ENCODE data around the gene SEC24D. TPM values are rescaled to one million over a fixed set of nuclear protein-coding genes. Genes with fewer than 3 reads are reported as not detected.

SEC24D gene
- total and polyA plus RNA-seq, 5 donors: 7.3 to 37.1 (median 17.4) TPM

DNA sequence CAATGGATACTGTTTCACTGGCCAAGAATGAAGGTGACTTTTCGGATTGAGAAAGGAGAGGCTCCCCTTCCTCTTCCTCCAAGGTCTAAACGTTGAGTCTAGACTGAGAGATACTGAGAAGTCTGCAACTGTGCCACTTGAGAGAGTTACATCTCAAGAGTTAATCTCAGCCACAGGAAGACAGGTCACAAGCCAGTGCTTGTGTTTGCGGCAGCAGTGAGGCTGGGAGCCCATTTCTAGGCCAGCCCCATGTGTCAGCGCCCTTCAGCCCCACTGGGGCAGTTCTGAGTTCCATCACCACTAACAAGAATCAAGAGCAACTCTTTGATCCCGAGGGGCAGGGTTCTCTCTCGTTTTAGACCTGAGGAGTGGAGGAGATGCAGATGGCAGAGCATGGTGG, 7.3 kb upstream of the SEC24D start:
- intact Hi-C loops (cut with DNase I): no loop called here

GRCh38 chr4:118842055-118842454, 6.1 kb upstream of the SEC24D start:
- Histone ChIP-seq H3K4me3 (ENCODE audit: low read length) (no peak overlapping the region), H3K9me3 (ENCODE audit: control insufficient read depth, low read length) (no peaks in the 10 kb centered on the region), H3K27me3 (ENCODE audit: control insufficient read depth, insufficient read depth) (no peaks in the 10 kb centered on the region), H3K27ac (ENCODE audit: low read length) (no peak overlapping the region), H3K4me1 (ENCODE audit: control insufficient read depth, insufficient read depth, low read length) (no peaks in the 10 kb centered on the region)
- 41% methylated on average over 3 of the region's 3 CpGs for WGBS
- no peak for DNase-seq
- ATAC-seq: no peak
- intact Hi-C loops (cut with DNase I): no loop called here

More for the DNA sequence above, 7.3 kb upstream of the SEC24D start:
- Histone ChIP-seq H3K27me3 (ENCODE audit: control insufficient read depth, insufficient read depth) (no peaks in the 10 kb centered on the region), H3K9me3 (ENCODE audit: control insufficient read depth, low read length) (no peaks in the 10 kb centered on the region), H3K4me3 (ENCODE audit: low read length) (no peak overlapping the region), H3K4me1 (ENCODE audit: control insufficient read depth, insufficient read depth, low read length) (no peaks in the 10 kb centered on the region), H3K27ac (ENCODE audit: low read length) (no peak overlapping the region)
- DNase-seq (no peak), ATAC-seq (no peak)
- WGBS: 63% methylated on average over 6 of the region's 6 CpGs

DNA sequence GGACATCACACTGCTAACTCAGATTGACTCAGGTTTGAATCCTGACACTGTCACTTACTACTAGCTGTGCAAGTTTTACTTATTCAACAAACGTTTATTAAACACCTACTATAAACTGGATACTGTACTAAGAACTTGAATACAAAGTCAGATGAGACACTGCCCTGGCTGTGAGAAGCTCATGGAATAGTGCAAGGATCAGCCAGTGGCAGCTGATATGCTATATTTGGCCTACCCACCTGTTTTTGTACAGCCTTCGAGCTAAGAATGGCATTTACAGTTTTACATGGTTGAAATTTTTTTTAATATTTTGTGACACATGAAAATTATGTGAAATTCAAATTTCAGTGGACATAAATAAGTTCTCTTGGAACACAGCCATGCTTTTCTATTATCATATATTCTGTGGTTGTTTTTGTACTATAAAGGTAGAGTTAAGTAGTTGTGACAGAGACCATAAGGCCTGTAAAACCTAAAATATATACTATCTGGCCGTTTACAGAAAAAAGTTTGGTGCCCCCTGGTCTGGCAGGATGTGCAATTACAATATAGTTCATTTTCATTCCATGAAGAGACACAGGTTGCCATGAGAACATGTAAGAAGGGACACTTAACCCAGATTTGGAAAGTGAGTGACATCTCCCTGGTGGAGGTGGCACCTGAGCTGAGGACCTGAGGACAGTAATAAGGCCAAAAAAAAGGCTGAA, 3.4 kb upstream of the SEC24D start:
- DNase-seq (no peak), ATAC-seq (no peak)
- H3K27me3 ChIP-seq (ENCODE audit: control insufficient read depth, insufficient read depth): no peaks in the 10 kb centered on the region
- H3K4me1 ChIP-seq (ENCODE audit: control insufficient read depth, insufficient read depth, low read length): no peaks in the 10 kb centered on the region
- H3K27ac ChIP-seq (ENCODE audit: low read length): no peak overlapping the region
- WGBS: 63% methylated on average over 3 of the region's 3 CpGs
- H3K9me3 ChIP-seq (ENCODE audit: control insufficient read depth, low read length): no peaks in the 10 kb centered on the region
- intact Hi-C loops (cut with DNase I): loop anchor here in 1 of 4 donors (10.0 kb wide), 1 partner anchor 45 kb away; the partner anchor contains the start of gene SYNPO2
- H3K4me3 ChIP-seq (ENCODE audit: low read length): no peak overlapping the region

GRCh38 chr4:118837121-118837507, 1.2 kb upstream of the SEC24D start:
- Histone ChIP-seq H3K4me3 (ENCODE audit: low read length) (peak overlapping the region; percentile 100), H3K27ac (ENCODE audit: low read length) (no peak overlapping the region), H3K4me1 (ENCODE audit: control insufficient read depth, insufficient read depth, low read length) (peaks cover 2% of the 10 kb centered on the region), H3K9me3 (ENCODE audit: control insufficient read depth, low read length) (no peaks in the 10 kb centered on the region), H3K27me3 (ENCODE audit: control insufficient read depth, insufficient read depth) (no peaks in the 10 kb centered on the region)
- no peak for ATAC-seq
- intact Hi-C loops (cut with DNase I): loop anchor here in 1 of 4 donors (10.0 kb wide), 1 partner anchor 48 kb away; the partner anchor contains the start of gene SYNPO2
- 63% methylated on average over 4 of the region's 4 CpGs for WGBS
- no peak for DNase-seq

DNA sequence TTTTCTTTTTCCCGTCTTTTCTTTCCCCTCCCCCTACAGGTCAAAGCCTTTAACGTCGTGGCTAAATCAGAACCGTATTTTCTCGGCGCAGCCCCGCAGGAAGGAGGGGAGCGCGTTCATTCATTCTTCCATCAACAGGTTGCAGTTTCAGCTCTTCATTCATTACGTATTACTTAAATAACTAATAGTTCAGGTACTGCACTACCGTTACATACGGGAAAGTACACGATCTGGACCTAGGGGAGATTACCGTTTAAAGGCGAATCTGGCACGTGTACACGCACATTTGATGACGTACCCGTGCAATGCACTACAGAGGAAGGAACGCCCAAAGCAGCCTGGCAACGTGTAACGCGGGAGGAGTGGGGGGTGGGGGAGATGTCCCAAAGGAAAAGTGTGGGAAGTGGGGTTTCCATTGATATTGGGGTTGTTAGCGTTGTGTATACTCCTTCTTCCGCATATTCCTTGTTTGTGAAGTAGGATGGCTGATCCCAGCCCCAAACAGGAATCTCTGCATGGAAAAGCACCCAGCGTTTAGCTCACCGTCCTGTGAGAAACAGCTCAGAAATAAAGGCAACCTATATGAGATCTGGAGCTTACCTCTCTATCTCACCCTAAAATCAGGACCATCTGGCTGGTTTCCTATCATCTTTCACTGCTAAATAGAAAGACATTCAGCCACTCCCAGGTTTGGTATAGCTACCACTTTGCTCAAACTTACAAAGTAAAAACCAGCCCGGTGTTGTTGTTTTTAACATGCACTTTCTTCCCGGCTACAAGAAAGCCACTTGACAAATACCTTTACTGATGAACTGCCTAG, 585 bp upstream of the SEC24D start:
- Histone ChIP-seq H3K27ac (ENCODE audit: low read length) (peak overlapping the region; percentile 39), H3K9me3 (ENCODE audit: control insufficient read depth, low read length) (no peaks in the 10 kb centered on the region), H3K4me3 (ENCODE audit: low read length) (peak overlapping the region; percentile 100), H3K4me1 (ENCODE audit: control insufficient read depth, insufficient read depth, low read length) (peaks cover 2% of the 10 kb centered on the region), H3K27me3 (ENCODE audit: control insufficient read depth, insufficient read depth) (no peaks in the 10 kb centered on the region)
- peak; percentile 49 to 67 for ATAC-seq
- intact Hi-C loops (cut with DNase I): loop anchor here in 1 of 4 donors (10.0 kb wide), 1 partner anchor 48 kb away; the partner anchor contains the start of gene SYNPO2
- 4% methylated on average over 29 of the region's 29 CpGs for WGBS
- DNase-seq: peak; percentile 63 to 78 (median 68)

GRCh38 chr4:118834960-118835569, 861 bp downstream of the SEC24D start:
- peak overlapping the region; percentile 100 for H3K4me3 ChIP-seq (ENCODE audit: low read length)
- WGBS: under 1% methylated on average over 13 of the region's 13 CpGs
- H3K27ac ChIP-seq (ENCODE audit: low read length): peak overlapping the region; percentile 99
- no peaks in the 10 kb centered on the region for H3K9me3 ChIP-seq (ENCODE audit: control insufficient read depth, low read length)
- ATAC-seq: peak; percentile 76 to 86
- intact Hi-C loops (cut with DNase I): loop anchor here in 1 of 4 donors (10.0 kb wide), 1 partner anchor 50 kb away; the partner anchor contains the start of gene SYNPO2
- peak; percentile 71 to 78 (median 78) for DNase-seq
- H3K4me1 ChIP-seq (ENCODE audit: control insufficient read depth, insufficient read depth, low read length): peaks cover 2% of the 10 kb centered on the region
- H3K27me3 ChIP-seq (ENCODE audit: control insufficient read depth, insufficient read depth): no peaks in the 10 kb centered on the region

- no peak overlapping the region for H3K4me3 ChIP-seq (ENCODE audit: low read length)
- 50% methylated on average over 4 of the region's 4 CpGs for WGBS
- no peaks in the 10 kb centered on the region for H3K9me3 ChIP-seq (ENCODE audit: control insufficient read depth, low read length)
- ATAC-seq: no peak
- intact Hi-C loops (cut with DNase I): loop anchor here in 1 of 4 donors (10.0 kb wide), 1 partner anchor 51 kb away; the partner anchor contains the start of gene SYNPO2
- H3K27ac ChIP-seq (ENCODE audit: low read length): no peak overlapping the region
- DNase-seq: no peak
- no peaks in the 10 kb centered on the region for H3K27me3 ChIP-seq (ENCODE audit: control insufficient read depth, insufficient read depth)
- H3K4me1 ChIP-seq (ENCODE audit: control insufficient read depth, insufficient read depth, low read length): peaks cover 2% of the 10 kb centered on the region
These were observed 1.9 kb downstream of the SEC24D start for GRCh38 chr4:118834070-118834469.

GRCh38 chr4:118833192-118833820, 2.6 kb downstream of the SEC24D start:
- Histone ChIP-seq H3K27ac (ENCODE audit: low read length) (no peak overlapping the region), H3K4me3 (ENCODE audit: low read length) (no peak overlapping the region), H3K9me3 (ENCODE audit: control insufficient read depth, low read length) (no peaks in the 10 kb centered on the region), H3K4me1 (ENCODE audit: control insufficient read depth, insufficient read depth, low read length) (peaks cover 2% of the 10 kb centered on the region), H3K27me3 (ENCODE audit: control insufficient read depth, insufficient read depth) (no peaks in the 10 kb centered on the region)
- intact Hi-C loops (cut with DNase I): loop anchor here in 1 of 4 donors (10.0 kb wide), 1 partner anchor 51 kb away; the partner anchor contains the start of gene SYNPO2
- DNase-seq (no peak), ATAC-seq (no peak)
- whole genome bisulfite sequencing: 86% methylated on average over 5 of the region's 5 CpGs

- Histone ChIP-seq H3K27me3 (ENCODE audit: control insufficient read depth, insufficient read depth) (no peaks in the 10 kb centered on the region), H3K9me3 (ENCODE audit: control insufficient read depth, low read length) (no peaks in the 10 kb centered on the region), H3K27ac (ENCODE audit: low read length) (no peak overlapping the region), H3K4me1 (ENCODE audit: control insufficient read depth, insufficient read depth, low read length) (peaks cover 8% of the 10 kb centered on the region), H3K4me3 (ENCODE audit: low read length) (no peak overlapping the region)
- DNase-seq: no peak
- intact Hi-C loops (cut with DNase I): no loop called here
- WGBS: 90% methylated on average over 2 of the region's 2 CpGs
- ATAC-seq: no peak
These were observed 6.8 kb downstream of the SEC24D start for GRCh38 chr4:118829107-118829506.

GRCh38 chr4:118826723-118827444, 9.0 kb downstream of the SEC24D start:
- ATAC-seq (no peak), DNase-seq (no peak)
- H3K4me3 ChIP-seq (ENCODE audit: low read length): no peak overlapping the region
- intact Hi-C loops (cut with DNase I): no loop called here
- WGBS: 51% methylated on average over 2 of the region's 2 CpGs
- peak overlapping the region; percentile 7 for H3K27ac ChIP-seq (ENCODE audit: low read length)
- H3K9me3 ChIP-seq (ENCODE audit: control insufficient read depth, low read length): no peaks in the 10 kb centered on the region
- no peaks in the 10 kb centered on the region for H3K27me3 ChIP-seq (ENCODE audit: control insufficient read depth, insufficient read depth)
- H3K4me1 ChIP-seq (ENCODE audit: control insufficient read depth, insufficient read depth, low read length): peaks cover 6% of the 10 kb centered on the region
